HL-60 (cell line): Measurements from ENCODE around the gene IQGAP2.

ENCODE experiments used
- DNase-seq, 2 experiments: peaks; one replicate each; pipeline ENCODE4 v3.0.0-alpha.2; 2010 to 2020; ENCODE audit warnings: low read depth in 1 of 2, low spot score in 1 of 2
- H3K27ac ChIP-seq: fragments of 250-450 bp; sonication (Bioruptor Pico); replicated peaks from 2 replicates; pipeline ENCODE4 v1.5.1; 2020; ENCODE audit warnings: mild to moderate bottlenecking, moderate library complexity
- H3K27me3 ChIP-seq: fragments of 250-450 bp; sonication (Bioruptor Pico); 2 replicates; pipeline ENCODE4 v1.5.1; 2021; ENCODE audit warnings: mild to moderate bottlenecking, moderate library complexity; ENCODE audit not compliant: insufficient read depth, poor library complexity, severe bottlenecking
- H3K4me3 ChIP-seq: replicated peaks from 2 replicates; pipeline ENCODE4 v1.5.1; 2011; ENCODE audit warnings: mild to moderate bottlenecking, control low read depth, low read length; ENCODE audit not compliant: insufficient read depth
- CTCF ChIP-seq: IDR thresholded peaks from one replicate; pipeline ENCODE4 v1.5.1; 2011; ENCODE audit warnings: low read length, control low read depth, inconsistent platforms; ENCODE audit not compliant: insufficient read depth
- GABPA ChIP-seq: IDR thresholded peaks from 2 replicates; pipeline ENCODE4 v1.6.1; 2012; ENCODE audit warnings: low read depth
- POLR2AphosphoS5 ChIP-seq: IDR thresholded peaks from 2 replicates; pipeline ENCODE4 v1.6.1; 2012; ENCODE audit warnings: low read depth
- SPI1 ChIP-seq: IDR thresholded peaks from 2 replicates; pipeline ENCODE4 v1.6.1; 2012; ENCODE audit warnings: low read depth, mild to moderate bottlenecking, borderline replicate concordance
- TF ChIP-seq, protein P1 (sequence below): IDR thresholded peaks from 2 replicates; pipeline ENCODE4 v1.6.1; 2012; ENCODE audit warnings: low read depth; ENCODE audit not compliant: insufficient replicate concordance

The IQGAP2 gene

DNA sequence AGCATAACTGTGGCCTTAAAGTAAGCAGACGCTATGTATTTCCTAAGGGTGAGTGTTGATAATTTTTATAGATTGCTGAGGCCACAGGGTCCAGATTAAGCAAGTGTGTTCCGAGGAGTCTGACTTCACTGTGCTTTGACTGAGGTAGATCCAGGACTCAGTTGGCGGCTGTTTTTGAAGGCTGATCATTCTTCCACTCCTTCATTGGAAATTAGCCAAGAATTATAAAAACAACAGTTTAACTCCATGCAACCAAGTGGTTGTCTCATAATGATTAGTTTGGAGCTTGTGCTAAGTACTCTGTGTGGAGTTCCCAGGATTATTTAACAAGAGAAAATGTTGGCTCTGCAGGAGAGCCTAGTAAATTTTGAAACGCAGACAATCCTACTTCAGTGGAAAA is 19.1 kb downstream of the IQGAP2 start:
- DNase-seq = no peak
- H3K4me3 ChIP-seq = no peak overlapping the region
- H3K27ac ChIP-seq = no peak overlapping the region
- no peaks in the 10 kb centered on the region for H3K27me3 ChIP-seq
- TF ChIP-seq, protein P1, sequence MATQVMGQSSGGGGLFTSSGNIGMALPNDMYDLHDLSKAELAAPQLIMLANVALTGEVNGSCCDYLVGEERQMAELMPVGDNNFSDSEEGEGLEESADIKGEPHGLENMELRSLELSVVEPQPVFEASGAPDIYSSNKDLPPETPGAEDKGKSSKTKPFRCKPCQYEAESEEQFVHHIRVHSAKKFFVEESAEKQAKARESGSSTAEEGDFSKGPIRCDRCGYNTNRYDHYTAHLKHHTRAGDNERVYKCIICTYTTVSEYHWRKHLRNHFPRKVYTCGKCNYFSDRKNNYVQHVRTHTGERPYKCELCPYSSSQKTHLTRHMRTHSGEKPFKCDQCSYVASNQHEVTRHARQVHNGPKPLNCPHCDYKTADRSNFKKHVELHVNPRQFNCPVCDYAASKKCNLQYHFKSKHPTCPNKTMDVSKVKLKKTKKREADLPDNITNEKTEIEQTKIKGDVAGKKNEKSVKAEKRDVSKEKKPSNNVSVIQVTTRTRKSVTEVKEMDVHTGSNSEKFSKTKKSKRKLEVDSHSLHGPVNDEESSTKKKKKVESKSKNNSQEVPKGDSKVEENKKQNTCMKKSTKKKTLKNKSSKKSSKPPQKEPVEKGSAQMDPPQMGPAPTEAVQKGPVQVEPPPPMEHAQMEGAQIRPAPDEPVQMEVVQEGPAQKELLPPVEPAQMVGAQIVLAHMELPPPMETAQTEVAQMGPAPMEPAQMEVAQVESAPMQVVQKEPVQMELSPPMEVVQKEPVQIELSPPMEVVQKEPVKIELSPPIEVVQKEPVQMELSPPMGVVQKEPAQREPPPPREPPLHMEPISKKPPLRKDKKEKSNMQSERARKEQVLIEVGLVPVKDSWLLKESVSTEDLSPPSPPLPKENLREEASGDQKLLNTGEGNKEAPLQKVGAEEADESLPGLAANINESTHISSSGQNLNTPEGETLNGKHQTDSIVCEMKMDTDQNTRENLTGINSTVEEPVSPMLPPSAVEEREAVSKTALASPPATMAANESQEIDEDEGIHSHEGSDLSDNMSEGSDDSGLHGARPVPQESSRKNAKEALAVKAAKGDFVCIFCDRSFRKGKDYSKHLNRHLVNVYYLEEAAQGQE = no peak
- TF ChIP-seq SPI1 (no peak), CTCF (no peak), POLR2AphosphoS5 (no peak), GABPA (no peak)

DNA sequence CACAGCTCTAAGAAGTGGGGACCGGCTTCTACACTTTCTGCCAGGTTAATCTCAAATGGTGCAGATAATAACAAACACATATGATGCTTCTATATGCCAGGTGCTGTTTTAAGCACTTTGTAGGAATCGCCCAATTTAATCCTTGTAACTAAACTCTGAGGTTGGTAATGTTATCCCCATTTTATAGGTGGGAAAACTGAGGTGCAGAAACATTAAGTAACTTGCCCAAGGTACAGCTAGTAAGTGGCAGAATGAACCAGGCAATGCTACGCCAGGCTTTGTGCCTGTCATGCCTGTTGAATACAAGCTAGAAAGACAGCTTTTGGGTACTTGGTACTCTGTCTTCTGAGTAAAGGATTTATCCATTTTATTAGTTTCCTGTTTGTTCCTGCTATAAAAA is 19.7 kb downstream of the IQGAP2 start:
- Histone ChIP-seq H3K27ac (no peak overlapping the region), H3K4me3 (no peak overlapping the region), H3K27me3 (no peaks in the 10 kb centered on the region)
- TF ChIP-seq, protein P1 = no peak
- TF ChIP-seq SPI1 = no peak
- TF ChIP-seq POLR2AphosphoS5 = no peak
- no peak for TF ChIP-seq CTCF
- TF ChIP-seq GABPA = no peak
- DNase-seq = no peak

DNA sequence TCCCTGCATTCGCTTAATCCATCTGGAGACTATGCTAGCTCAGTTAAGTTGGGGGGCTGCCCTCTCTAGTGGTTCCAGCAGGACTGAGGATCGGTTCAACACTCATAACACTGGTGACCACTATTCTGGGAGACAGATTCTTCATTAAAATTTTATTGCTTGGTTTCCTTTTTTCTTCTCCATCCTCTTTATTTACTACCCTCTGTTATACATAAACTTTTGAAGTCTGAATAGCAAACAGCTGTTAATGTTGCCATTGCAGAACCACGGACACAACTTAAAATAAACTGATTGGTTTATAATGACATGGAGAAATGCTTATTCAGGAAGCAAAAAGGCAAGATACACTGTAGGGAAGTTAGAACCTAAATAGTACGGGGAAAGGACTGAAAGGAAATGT is 22.1 kb downstream of the IQGAP2 start:
- Histone ChIP-seq H3K27ac (no peak overlapping the region), H3K27me3 (no peaks in the 10 kb centered on the region), H3K4me3 (no peak overlapping the region)
- DNase-seq = no peak
- TF ChIP-seq SPI1 (no peak), GABPA (no peak), CTCF (no peak)
- TF ChIP-seq, protein P1 = no peak
